MM.1S (cell line): ENCODE data around the gene ZNF546.
"Not testable (repeated sequence)": the region's sequence is repeated elsewhere in the genome, so short reads cannot be mapped to it uniquely, and the experiment has no call there.

Experiments used
- DNase-seq: peaks from one replicate; pipeline ENCODE4 v3.0.0-alpha.2; 2015
- H2AFZ ChIP-seq: fragments of 300-600 bp; sonication (generic); 2 replicates; pipeline ENCODE4 v1.6.0; 2016; ENCODE audit warnings: antibody characterized with exemption, low read length
- H3F3A ChIP-seq: fragments of 300-600 bp; sonication (generic); 2 replicates; pipeline ENCODE4 v1.6.1; 2016; ENCODE audit warnings: mild to moderate bottlenecking, antibody characterized with exemption, low read length, moderate library complexity, mixed read lengths; ENCODE audit not compliant: insufficient read depth
- H3K27ac ChIP-seq: fragments of 300-600 bp; sonication (generic); 2 replicates; pipeline ENCODE4 v1.5.1; 2016; ENCODE audit warnings: mild to moderate bottlenecking, low read length
- H3K27me3 ChIP-seq: fragments of 300-600 bp; sonication (generic); replicated peaks from 2 replicates; pipeline ENCODE4 v1.6.0; 2016; ENCODE audit warnings: low read length; ENCODE audit not compliant: insufficient read depth
- H3K36me3 ChIP-seq: fragments of 300-600 bp; sonication (generic); replicated peaks from 2 replicates; pipeline ENCODE4 v1.6.1; 2016; ENCODE audit warnings: mild to moderate bottlenecking, low read length, mixed read lengths; ENCODE audit not compliant: insufficient read depth
- H3K4me1 ChIP-seq: fragments of 300-600 bp; sonication (generic); 2 replicates; pipeline ENCODE4 v1.6.1; 2016; ENCODE audit warnings: low read length, mixed read lengths
- H3K4me2 ChIP-seq: fragments of 300-600 bp; sonication (generic); 2 replicates; pipeline ENCODE4 v1.6.0; 2016; ENCODE audit warnings: low read depth, low read length
- H3K4me3 ChIP-seq: fragments of 300-600 bp; sonication (generic); 2 replicates; pipeline ENCODE4 v1.5.1; 2016; ENCODE audit warnings: low read length, mixed read lengths
- H3K79me2 ChIP-seq: fragments of 300-600 bp; sonication (generic); 2 replicates; pipeline ENCODE4 v1.6.1; 2016; ENCODE audit warnings: mixed run types, low read length, mixed read lengths
- H3K9ac ChIP-seq: fragments of 300-600 bp; sonication (generic); 2 replicates; pipeline ENCODE4 v1.6.1; 2016; ENCODE audit warnings: low read length, mixed read lengths
- H3K9me2 ChIP-seq: fragments of 300-600 bp; sonication (generic); replicated peaks from 2 replicates; pipeline ENCODE4 v1.6.1; 2016; ENCODE audit warnings: mild to moderate bottlenecking, low read length, mixed read lengths; ENCODE audit not compliant: insufficient read depth
- H3K9me3 ChIP-seq: fragments of 300-600 bp; sonication (generic); replicated peaks from 2 replicates; pipeline ENCODE4 v1.6.1; 2016; ENCODE audit warnings: mild to moderate bottlenecking, low read length, mixed read lengths; ENCODE audit not compliant: insufficient read depth
- H4K20me1 ChIP-seq: fragments of 300-600 bp; sonication (generic); 2 replicates; pipeline ENCODE4 v1.6.1; 2016; ENCODE audit warnings: mild to moderate bottlenecking, low read length, moderate library complexity, mixed read lengths; ENCODE audit not compliant: insufficient read depth
- EZH2 ChIP-seq: fragments of 300-600 bp; sonication (generic); optimal IDR thresholded peaks from 2 replicates; pipeline ENCODE3; 2017; ENCODE audit warnings: low read depth, mild to moderate bottlenecking, antibody characterized with exemption, low read length, mixed read lengths
- EZH2phosphoT487 ChIP-seq: fragments of 300-600 bp; sonication (generic); IDR thresholded peaks from 2 replicates; pipeline ENCODE4 v1.6.1; 2018; ENCODE audit warnings: antibody characterized with exemption, low read length
- TF ChIP-seq, protein P1 (sequence below): fragments of 300-600 bp; sonication (generic); IDR thresholded peaks from 2 replicates; pipeline ENCODE4 v1.5.1; 2016; ENCODE audit warnings: antibody characterized with exemption, low read length, mixed read lengths

ZNF546 gene

DNA sequence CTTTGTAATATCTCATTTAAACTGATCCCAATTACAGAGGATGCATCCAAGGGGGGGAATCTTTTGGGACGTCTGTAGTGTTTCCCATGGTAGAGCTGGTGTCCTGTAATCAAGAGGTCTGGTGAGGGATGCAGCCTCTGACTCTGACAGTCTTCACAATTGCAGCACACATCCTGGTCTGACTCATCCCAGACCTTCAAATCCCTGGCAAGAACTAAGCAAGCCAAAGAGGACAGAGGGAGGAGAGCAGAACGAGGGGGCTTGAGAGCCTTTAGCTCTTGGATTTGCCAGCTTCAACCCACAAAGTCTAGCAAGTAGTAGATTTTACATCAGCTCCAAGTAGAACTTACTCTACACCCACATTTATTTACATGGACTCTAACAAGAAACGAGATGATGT, 45.2 kb upstream of the ZNF546 start:
- Histone ChIP-seq H3K4me3 (no peak overlapping the region), H3K4me2 (no peak overlapping the region), H3K36me3 (no peaks in the 10 kb centered on the region), H3F3A (no peaks in the 10 kb centered on the region), H3K9ac (no peak overlapping the region), H3K4me1 (peaks cover 16% of the 10 kb centered on the region), H3K27ac (no peak overlapping the region), H3K9me2 (no peaks in the 10 kb centered on the region), H3K9me3 (no peaks in the 10 kb centered on the region), H3K79me2 (no peaks in the 10 kb centered on the region), H4K20me1 (no peaks in the 10 kb centered on the region), H3K27me3 (no peaks in the 10 kb centered on the region), H2AFZ (no peak overlapping the region)
- DNase-seq, result no peak
- TF ChIP-seq, protein P1, sequence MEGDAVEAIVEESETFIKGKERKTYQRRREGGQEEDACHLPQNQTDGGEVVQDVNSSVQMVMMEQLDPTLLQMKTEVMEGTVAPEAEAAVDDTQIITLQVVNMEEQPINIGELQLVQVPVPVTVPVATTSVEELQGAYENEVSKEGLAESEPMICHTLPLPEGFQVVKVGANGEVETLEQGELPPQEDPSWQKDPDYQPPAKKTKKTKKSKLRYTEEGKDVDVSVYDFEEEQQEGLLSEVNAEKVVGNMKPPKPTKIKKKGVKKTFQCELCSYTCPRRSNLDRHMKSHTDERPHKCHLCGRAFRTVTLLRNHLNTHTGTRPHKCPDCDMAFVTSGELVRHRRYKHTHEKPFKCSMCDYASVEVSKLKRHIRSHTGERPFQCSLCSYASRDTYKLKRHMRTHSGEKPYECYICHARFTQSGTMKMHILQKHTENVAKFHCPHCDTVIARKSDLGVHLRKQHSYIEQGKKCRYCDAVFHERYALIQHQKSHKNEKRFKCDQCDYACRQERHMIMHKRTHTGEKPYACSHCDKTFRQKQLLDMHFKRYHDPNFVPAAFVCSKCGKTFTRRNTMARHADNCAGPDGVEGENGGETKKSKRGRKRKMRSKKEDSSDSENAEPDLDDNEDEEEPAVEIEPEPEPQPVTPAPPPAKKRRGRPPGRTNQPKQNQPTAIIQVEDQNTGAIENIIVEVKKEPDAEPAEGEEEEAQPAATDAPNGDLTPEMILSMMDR, result no peak
- no peak for TF ChIP-seq EZH2
- TF ChIP-seq EZH2phosphoT487, result no peak

DNA sequence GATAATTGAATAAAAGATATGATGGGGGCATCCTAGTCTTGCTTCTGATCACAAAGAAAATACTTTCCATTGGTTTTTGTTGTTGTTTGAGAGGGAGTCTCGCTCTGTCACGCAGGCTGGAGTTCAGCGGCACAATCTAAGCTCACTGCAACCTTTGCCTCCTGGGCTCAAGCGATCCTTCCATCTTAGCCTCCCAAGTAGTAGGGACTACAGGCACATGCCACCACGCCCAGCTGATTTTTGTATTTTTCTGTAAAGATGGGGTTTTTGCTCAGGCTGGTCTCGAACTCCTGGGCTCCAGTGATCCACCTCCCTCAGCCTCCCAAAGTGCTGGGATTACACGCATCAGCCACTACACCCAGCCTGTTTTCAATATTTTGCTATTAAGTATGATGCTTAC, 42.9 kb upstream of the ZNF546 start:
- no peaks in the 10 kb centered on the region for H3K27me3 ChIP-seq
- no peak overlapping the region for H3K9ac ChIP-seq
- no peaks in the 10 kb centered on the region for H3K36me3 ChIP-seq
- no peaks in the 10 kb centered on the region for H3K9me2 ChIP-seq
- TF ChIP-seq, protein P1, result no peak
- TF ChIP-seq EZH2, result no peak
- TF ChIP-seq EZH2phosphoT487, result no peak
- H3K27ac ChIP-seq, result no peak overlapping the region
- peaks cover 16% of the 10 kb centered on the region for H3K4me1 ChIP-seq
- H2AFZ ChIP-seq, result no peak overlapping the region
- no peaks in the 10 kb centered on the region for H4K20me1 ChIP-seq
- peak overlapping the region; percentile 37; the same call in 1 of the 2 replicates for H3K4me2 ChIP-seq
- no peak for DNase-seq
- no peaks in the 10 kb centered on the region for H3K79me2 ChIP-seq
- H3F3A ChIP-seq, result no peaks in the 10 kb centered on the region
- H3K4me3 ChIP-seq, result no peak overlapping the region
- no peaks in the 10 kb centered on the region for H3K9me3 ChIP-seq

GRCh38 chr19:39957886-39958285, 39.0 kb upstream of the ZNF546 start:
- not testable (repeated sequence) for H3K4me2 ChIP-seq, H3K4me3 ChIP-seq, H3K27ac ChIP-seq, H3K36me3 ChIP-seq, H3K79me2 ChIP-seq, H2AFZ ChIP-seq, H3K9ac ChIP-seq, DNase-seq, H3K9me2 ChIP-seq, H3F3A ChIP-seq, H4K20me1 ChIP-seq, H3K9me3 ChIP-seq, H3K27me3 ChIP-seq
- peaks cover 12% of the 10 kb centered on the region for H3K4me1 ChIP-seq

DNA sequence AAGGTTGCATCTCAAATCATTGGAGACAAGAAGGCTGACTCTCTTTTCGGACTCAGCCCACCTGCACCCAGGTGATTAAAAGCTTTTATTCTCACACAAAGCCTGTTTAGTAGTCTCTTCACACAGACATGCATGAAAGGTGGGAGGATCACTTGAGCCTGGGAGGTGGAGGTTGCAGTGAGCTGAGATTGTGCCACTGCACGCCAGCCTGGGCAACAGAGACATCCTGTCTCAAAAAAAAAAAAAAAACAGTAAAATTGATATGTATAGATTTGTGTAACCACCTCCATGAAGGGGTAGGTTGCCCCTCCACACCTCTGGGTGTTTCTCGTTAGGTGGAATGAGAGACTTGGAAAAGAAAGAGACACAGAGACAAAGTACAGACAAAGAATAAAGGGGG, 37.9 kb upstream of the ZNF546 start:
- H3K27me3 ChIP-seq, H3K9me2 ChIP-seq, H3K4me2 ChIP-seq, H2AFZ ChIP-seq, H3K27ac ChIP-seq, DNase-seq, H3K9ac ChIP-seq, H3K36me3 ChIP-seq, H3K4me1 ChIP-seq, H3F3A ChIP-seq, H4K20me1 ChIP-seq, H3K9me3 ChIP-seq, H3K4me3 ChIP-seq, H3K79me2 ChIP-seq: not testable (repeated sequence)

DNA sequence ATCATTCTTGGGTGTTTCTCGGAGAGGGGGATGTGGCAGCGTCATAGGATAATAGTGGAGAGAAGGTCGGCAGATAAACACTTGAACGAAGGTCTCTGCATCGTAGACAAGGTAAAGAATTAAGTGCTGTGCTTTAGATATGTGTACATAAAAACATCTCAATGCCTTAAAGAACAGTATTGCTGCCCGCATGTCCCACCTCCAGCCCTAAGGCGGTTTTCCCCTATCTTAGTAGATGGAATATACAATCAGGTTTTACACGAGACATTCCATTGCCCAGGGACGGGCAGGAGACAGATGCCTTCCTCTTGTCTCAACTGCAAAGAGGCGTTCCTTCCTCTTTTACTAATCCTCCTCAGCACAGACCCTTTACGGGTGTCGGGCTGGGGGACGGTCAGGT, 37.5 kb upstream of the ZNF546 start:
- not testable (repeated sequence) for H3K9me3 ChIP-seq, H3K27ac ChIP-seq, H2AFZ ChIP-seq, H3K4me1 ChIP-seq, H3K36me3 ChIP-seq, H3K9ac ChIP-seq, H3F3A ChIP-seq, H3K9me2 ChIP-seq, H4K20me1 ChIP-seq, H3K79me2 ChIP-seq, DNase-seq, H3K4me2 ChIP-seq, H3K27me3 ChIP-seq, H3K4me3 ChIP-seq
